Measurements from ENCODE around the gene SPESP1. TPM values are rescaled to one million over a fixed set of nuclear protein-coding genes. Genes with fewer than 3 reads are reported as not detected.
"Not testable (repeated sequence)": the region's sequence is repeated elsewhere in the genome, so short reads cannot be mapped to it uniquely, and the experiment has no call there.

SPESP1 gene
- total RNA-seq, 1 donor from 2014 or later, result 4.0 TPM

DNA sequence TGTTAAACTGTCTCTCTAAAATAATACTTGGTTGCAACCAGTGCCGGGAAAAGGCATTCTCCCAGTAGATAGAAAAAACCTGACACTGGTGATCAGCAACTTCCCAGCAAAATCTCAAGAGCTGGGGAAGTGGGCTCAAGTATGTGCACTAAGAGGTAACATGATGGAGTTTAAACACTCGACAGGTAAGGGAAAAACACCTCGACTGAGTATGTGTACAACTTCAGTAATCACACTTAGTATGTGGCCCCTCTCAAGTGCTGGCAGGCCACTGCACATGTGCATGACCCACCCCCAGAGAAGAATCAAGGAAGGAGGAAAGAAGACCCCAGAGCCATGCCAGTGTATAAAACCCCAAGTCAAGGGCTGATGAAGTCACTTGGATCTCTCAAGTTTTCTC is 27.4 kb downstream of the SPESP1 start:
- no peak for DNase-seq (ENCODE audit: missing footprints)
- intact Hi-C loops (cut with DNase I), result no loop called here
- no peak for ATAC-seq

DNA sequence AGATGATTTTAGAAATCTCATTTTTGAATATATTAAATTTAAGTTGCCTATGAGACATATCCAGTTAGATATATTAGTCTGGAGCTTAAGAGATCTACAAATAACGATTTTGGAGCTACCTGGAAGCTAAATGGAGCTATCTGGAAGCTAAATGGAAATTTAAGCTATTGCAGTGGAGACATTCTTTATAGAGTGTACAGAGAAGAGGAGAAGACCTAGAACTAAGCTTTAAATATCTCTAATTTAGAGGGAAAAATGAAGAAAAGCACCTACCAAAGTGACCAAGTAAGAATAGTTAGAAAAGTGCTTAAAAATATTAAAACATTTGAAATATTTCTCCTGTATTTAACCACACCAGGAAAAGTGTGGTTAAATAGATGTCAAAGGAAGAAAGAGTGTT is 28.3 kb downstream of the SPESP1 start:
- DNase-seq (ENCODE audit: missing footprints), result no peak
- no peak for ATAC-seq
- intact Hi-C loops (cut with DNase I), result no loop called here

GRCh38 chr15:68962465-68962864 is 32.1 kb downstream of the SPESP1 start:
- intact Hi-C loops (cut with DNase I), result no loop called here
- DNase-seq (ENCODE audit: missing footprints) (no peak), ATAC-seq (no peak)

- DNase-seq (ENCODE audit: missing footprints); ATAC-seq; intact Hi-C loops (cut with DNase I): not testable (repeated sequence)
Observed at GRCh38 chr15:68963719-68964118, 33.4 kb downstream of the SPESP1 start.

- no peak for DNase-seq (ENCODE audit: missing footprints)
- intact Hi-C loops (cut with DNase I), result no loop called here
- ATAC-seq, result no peak
Observed at GRCh38 chr15:68966996-68967395, 36.7 kb downstream of the SPESP1 start.

- intact Hi-C loops (cut with DNase I), result no loop called here
- ATAC-seq (no peak), DNase-seq (ENCODE audit: missing footprints) (no peak)
Observed at GRCh38 chr15:68967948-68968347, 37.6 kb downstream of the SPESP1 start.

DNA sequence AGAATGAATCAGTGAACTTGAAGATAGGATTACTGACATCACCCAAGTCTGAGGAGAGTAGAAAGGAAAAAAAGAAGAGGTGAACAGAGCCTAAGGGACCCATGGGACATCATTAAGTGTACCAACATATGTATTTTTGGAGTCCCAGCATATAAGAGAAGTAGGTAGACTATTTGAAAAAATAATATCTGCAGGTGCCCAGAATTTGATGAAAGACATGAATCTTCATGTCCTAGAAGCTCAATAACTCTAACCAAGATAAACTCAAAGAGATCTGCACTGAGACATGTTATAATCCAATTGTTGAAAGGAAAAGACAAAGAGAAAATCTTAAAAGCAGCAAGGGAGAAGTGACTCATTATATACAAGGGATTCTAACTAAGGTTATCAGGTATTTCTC is 39.0 kb downstream of the SPESP1 start:
- no peak for DNase-seq (ENCODE audit: missing footprints)
- intact Hi-C loops (cut with DNase I), result no loop called here
- ATAC-seq, result no peak

- no peak for ATAC-seq
- intact Hi-C loops (cut with DNase I), result no loop called here
Observed at GRCh38 chr15:68972201-68973065, 42.1 kb downstream of the SPESP1 start.

DNA sequence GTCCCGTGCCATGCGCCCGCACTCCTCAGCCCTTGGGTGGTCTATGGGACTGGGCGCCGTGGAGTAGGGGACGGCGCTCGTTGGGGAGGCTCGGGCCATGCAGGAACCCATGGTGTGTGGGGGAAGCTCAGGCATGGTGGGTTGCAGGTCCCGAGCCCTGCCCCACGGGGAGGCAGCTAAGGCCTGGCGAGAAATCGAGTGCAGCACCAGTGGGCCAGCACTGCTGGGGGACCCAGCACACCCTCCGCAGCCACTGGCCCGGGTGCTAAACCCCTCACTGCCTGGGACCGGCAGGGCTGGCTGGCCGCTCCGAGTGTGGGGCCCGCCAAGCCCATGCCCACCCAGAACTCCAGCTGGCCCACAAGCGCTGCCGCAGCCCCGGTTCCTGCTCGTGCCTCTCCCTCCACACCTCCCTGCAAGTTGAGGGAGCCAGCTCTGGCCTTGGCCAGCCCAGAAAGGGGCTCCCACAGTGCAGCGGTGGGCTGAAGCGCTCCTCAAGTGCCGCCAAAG is 45.4 kb downstream of the SPESP1 start:
- ATAC-seq; DNase-seq (ENCODE audit: missing footprints); intact Hi-C loops (cut with DNase I): not testable (repeated sequence)

More at GRCh38 chr15:68972201-68973065, 42.1 kb downstream of the SPESP1 start:
- DNase-seq (ENCODE audit: missing footprints), result no peak

- ATAC-seq; DNase-seq (ENCODE audit: missing footprints); intact Hi-C loops (cut with DNase I): not testable (repeated sequence)
Observed at GRCh38 chr15:68977426-68977825, 47.1 kb downstream of the SPESP1 start.

GRCh38 chr15:68979006-68979405 is 48.7 kb downstream of the SPESP1 start:
- intact Hi-C loops (cut with DNase I), result no loop called here
- ATAC-seq (no peak), DNase-seq (ENCODE audit: missing footprints) (no peak)

GRCh38 chr15:68979816-68980215 is 49.5 kb downstream of the SPESP1 start:
- ATAC-seq, result no peak
- intact Hi-C loops (cut with DNase I), result no loop called here

DNA sequence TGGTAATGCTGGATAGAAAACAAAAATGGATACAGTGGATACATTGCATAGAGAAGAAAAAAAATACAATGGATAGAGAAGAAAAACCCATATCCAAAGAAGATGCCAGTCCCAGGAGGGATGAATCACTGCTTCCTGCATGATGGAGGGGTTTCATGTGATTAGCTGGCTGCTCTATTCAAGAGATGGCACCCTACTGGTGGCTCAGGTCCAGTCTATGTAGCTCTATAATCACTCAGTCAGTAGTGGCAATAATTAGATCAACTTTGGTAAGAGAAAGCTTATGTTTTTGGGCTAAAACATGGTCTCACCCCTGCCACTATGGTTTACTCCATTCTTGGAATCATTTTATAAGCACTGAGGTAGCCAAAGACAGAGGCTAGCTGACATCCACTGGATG is 50.5 kb downstream of the SPESP1 start:
- DNase-seq (ENCODE audit: missing footprints) (no peak), ATAC-seq (no peak)
- intact Hi-C loops (cut with DNase I), result no loop called here

More at GRCh38 chr15:68979816-68980215, 49.5 kb downstream of the SPESP1 start:
- DNase-seq (ENCODE audit: missing footprints), result no peak

DNA sequence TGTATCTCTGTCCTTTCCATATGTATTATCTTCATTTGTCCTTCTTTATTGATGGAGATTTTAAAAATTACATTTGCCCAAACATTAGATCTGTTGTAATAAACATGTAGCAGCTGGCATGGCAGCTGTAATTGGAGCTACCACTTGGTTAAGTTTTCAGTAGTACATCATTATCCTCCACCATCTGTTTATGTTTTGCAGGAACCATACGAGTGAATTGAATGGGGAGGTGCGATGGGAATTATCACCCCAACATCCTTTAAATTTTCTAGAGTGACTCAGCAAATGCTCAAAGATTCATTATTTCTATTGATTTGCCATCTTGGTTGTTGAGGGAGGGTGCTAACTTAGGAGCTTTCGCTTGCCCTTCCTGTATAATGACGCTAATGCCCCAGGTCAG is 51.6 kb downstream of the SPESP1 start:
- DNase-seq (ENCODE audit: missing footprints), result no peak
- intact Hi-C loops (cut with DNase I), result no loop called here
- ATAC-seq, result no peak

- intact Hi-C loops (cut with DNase I), result no loop called here
- ATAC-seq (no peak), DNase-seq (ENCODE audit: missing footprints) (no peak)
Observed at GRCh38 chr15:68982976-68983563, 52.7 kb downstream of the SPESP1 start.

- intact Hi-C loops (cut with DNase I), result no loop called here
- no peak for ATAC-seq
- no peak for DNase-seq (ENCODE audit: missing footprints)
Observed at GRCh38 chr15:68983961-68984481, 53.7 kb downstream of the SPESP1 start.

- ATAC-seq, result no peak
- DNase-seq (ENCODE audit: missing footprints), result no peak
- intact Hi-C loops (cut with DNase I), result no loop called here
Observed at GRCh38 chr15:68984586-68984985, 54.3 kb downstream of the SPESP1 start.

- DNase-seq (ENCODE audit: missing footprints) (no peak), ATAC-seq (no peak)
- intact Hi-C loops (cut with DNase I), result no loop called here
Observed at GRCh38 chr15:68985361-68985891, 55.1 kb downstream of the SPESP1 start.

DNA sequence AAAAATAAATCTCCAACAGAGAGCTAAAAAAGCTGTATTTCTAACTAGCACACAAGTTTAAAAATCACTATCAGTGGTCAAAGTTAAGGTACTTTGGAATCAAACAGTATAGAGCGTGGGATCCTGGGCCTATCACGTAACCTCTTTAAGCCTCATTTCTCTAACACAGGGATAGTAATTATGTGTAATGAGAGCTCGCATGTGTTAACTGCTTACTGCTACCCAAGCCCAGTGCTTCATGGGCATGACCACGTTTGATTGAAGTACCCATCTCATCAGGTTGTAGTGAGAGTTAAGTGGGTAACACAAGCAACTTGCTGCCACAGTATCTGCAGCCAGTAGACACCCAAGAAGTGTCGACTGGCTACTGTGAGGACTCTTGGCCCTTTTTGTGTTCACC is 56.0 kb downstream of the SPESP1 start:
- DNase-seq (ENCODE audit: missing footprints), result no peak
- intact Hi-C loops (cut with DNase I), result no loop called here
- ATAC-seq, result no peak

GRCh38 chr15:68987120-68987519 is 56.8 kb downstream of the SPESP1 start:
- DNase-seq (ENCODE audit: missing footprints) (no peak), ATAC-seq (no peak)
- intact Hi-C loops (cut with DNase I), result no loop called here
